Stomach (tissue), 9 donors: ENCODE data around the gene FGD6. TPM values are rescaled to one million over a fixed set of nuclear protein-coding genes. Genes with fewer than 3 reads are reported as not detected.

Source experiments
- DNase-seq, 2 donors: peaks; one replicate each; pipeline versions ENCODE4 v3.0.0 to v3.0.0-alpha.2; 2013 to 2019
- H3K27ac ChIP-seq, 5 donors: fragments of 200-600 bp in 4 of 5; sonication (generic) in 4 of 5; one replicate each; pipeline ENCODE4 v1.5.1; 2013 to 2019; ENCODE audit warnings: mild to moderate bottlenecking in 1 of 5, moderate library complexity in 1 of 5
- H3K27me3 ChIP-seq, 3 donors: fragments of 200-600 bp; sonication (generic); one replicate each; pipeline ENCODE4 v1.5.1; 2017 to 2019; ENCODE audit warnings: mixed run types in 1 of 3
- H3K36me3 ChIP-seq, 4 donors: fragments of 200-600 bp; sonication (generic); 1 replicate in 3 of 4; 2 replicates in 1 of 4; pipeline ENCODE4 v1.5.1; 2016 to 2019
- H3K4me1 ChIP-seq, 4 donors: fragments of 200-600 bp; sonication (generic); one replicate each; pipeline ENCODE4 v1.5.1; 2016 to 2019
- H3K4me3 ChIP-seq, 4 donors: fragments of 200-600 bp; sonication (generic) in 3 of 4; one replicate each; pipeline ENCODE4 v1.5.1; 2016 to 2019; ENCODE audit warnings: mild to moderate bottlenecking in 1 of 4
- H3K9me3 ChIP-seq, 4 donors: fragments of 200-600 bp; sonication (generic); one replicate each; pipeline ENCODE4 v1.5.1; 2016 to 2019
- EP300 ChIP-seq: sonication (generic); formaldehyde crosslinking; IDR thresholded peaks from one replicate; pipeline ENCODE4 v1.6.1; 2017; ENCODE audit warnings: antibody characterized with exemption
- POLR2A ChIP-seq, 4 donors: fragments of 450-650 bp; IDR thresholded peaks; one replicate each; pipeline ENCODE4 v1.6.1; 2016; ENCODE audit warnings: antibody characterized with exemption in 4 of 4, control low read depth in 2 of 4, mild to moderate bottlenecking in 1 of 4, moderate library complexity in 1 of 4
- POLR2AphosphoS5 ChIP-seq, 3 donors: sonication (generic); formaldehyde crosslinking; IDR thresholded peaks; one replicate each; pipeline ENCODE4 v1.6.1; 2016; ENCODE audit warnings: antibody characterized with exemption in 3 of 3
- WGBS, 5 donors: extraction: QIAGEN DNeasy Blood & Tissue Kit in 3 of 5; methylation state at CpG; one replicate each; pipeline versions ENCODE4 v1.1.5 to v1.1.7; 2013 to 2018; 5-methylcytosine and 5-hydroxymethylcytosine counted together
- intact Hi-C: fragments of 100-400 bp; cut with DNase I; formaldehyde crosslinking; loops from one replicate; pipeline ENCODE4 v1.15.1; 2023; ENCODE audit warnings: low total_unique reads
- polyA plus RNA-seq, 3 donors: library from polyadenylated mRNA; stranded (reverse); fragments of 200-250 nt; gene quantifications; one replicate each; pipeline ENCODE4 v1.2.3, GENCODE V29; 2013
- total RNA-seq, 5 donors: library from RNA; depleted of rRNA; stranded (reverse); fragments of >200 nt; gene quantifications; one replicate each; pipeline versions ENCODE4 v1.1.0 to v1.2.3, GENCODE V29; 2014 to 2016
- TF ChIP-seq, protein P1 (sequence below), 7 experiments: fragments of 450-650 bp in 4 of 7; fragments of 200-600 bp in 3 of 7; sonication (generic) in 3 of 7; IDR thresholded peaks; one replicate each; pipeline ENCODE4 v1.5.1; 2016 to 2019; ENCODE audit warnings: antibody characterized with exemption in 7 of 7, control low read depth in 2 of 7, mild to moderate bottlenecking in 1 of 7
- donor health status: healthy with polysubstance abuse.
- donor health status: Bipolar disorder and iron deficiency.
- donor health status: healthy.

FGD6 gene
- total and polyA plus RNA-seq, 8 donors, result 0.92 to 16.3 (median 5.7) TPM

DNA sequence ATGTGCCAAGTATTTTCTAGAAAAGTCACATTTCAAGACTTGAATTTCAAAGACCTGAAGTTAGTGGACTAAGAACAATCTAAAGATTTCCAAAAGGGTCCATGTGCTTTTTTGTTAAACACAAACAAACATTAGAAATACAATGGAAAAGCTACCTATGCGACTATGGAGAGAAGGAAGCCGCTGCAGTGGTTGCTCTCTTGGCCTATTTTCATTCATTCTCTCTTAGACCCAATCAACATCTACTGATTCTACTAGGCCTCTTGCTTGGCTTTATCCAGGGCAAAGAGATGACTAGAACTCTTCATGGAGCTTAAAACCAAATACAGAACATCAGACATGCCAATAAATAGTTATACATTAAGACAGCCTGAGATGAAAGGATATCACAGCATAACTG lies 9.9 kb downstream of the FGD6 start:
- TF ChIP-seq EP300, result no peak
- no peak for TF ChIP-seq POLR2A (IDR thresholded peaks at IDR 0.05)
- no peak for TF ChIP-seq POLR2AphosphoS5 (IDR thresholded peaks at IDR 0.05)
- TF ChIP-seq, protein P1, sequence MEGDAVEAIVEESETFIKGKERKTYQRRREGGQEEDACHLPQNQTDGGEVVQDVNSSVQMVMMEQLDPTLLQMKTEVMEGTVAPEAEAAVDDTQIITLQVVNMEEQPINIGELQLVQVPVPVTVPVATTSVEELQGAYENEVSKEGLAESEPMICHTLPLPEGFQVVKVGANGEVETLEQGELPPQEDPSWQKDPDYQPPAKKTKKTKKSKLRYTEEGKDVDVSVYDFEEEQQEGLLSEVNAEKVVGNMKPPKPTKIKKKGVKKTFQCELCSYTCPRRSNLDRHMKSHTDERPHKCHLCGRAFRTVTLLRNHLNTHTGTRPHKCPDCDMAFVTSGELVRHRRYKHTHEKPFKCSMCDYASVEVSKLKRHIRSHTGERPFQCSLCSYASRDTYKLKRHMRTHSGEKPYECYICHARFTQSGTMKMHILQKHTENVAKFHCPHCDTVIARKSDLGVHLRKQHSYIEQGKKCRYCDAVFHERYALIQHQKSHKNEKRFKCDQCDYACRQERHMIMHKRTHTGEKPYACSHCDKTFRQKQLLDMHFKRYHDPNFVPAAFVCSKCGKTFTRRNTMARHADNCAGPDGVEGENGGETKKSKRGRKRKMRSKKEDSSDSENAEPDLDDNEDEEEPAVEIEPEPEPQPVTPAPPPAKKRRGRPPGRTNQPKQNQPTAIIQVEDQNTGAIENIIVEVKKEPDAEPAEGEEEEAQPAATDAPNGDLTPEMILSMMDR (IDR thresholded peaks at IDR 0.05), result no peak
- intact Hi-C loops, result no loop called here
- no peak for DNase-seq
- H3K4me3 ChIP-seq, result no peak overlapping the region
- H3K36me3 ChIP-seq, result no peaks in the 10 kb centered on the region
- no peak overlapping the region for H3K27ac ChIP-seq
- WGBS, 5 donors, result 87 to 98% (median 96%) methylated on average over 2 of the region's 2 CpGs
- peaks cover 5 to 38% (median 22%) of the 10 kb centered on the region in 4 donors for H3K4me1 ChIP-seq
- no peaks in the 10 kb centered on the region for H3K27me3 ChIP-seq
- no peaks in the 10 kb centered on the region for H3K9me3 ChIP-seq

DNA sequence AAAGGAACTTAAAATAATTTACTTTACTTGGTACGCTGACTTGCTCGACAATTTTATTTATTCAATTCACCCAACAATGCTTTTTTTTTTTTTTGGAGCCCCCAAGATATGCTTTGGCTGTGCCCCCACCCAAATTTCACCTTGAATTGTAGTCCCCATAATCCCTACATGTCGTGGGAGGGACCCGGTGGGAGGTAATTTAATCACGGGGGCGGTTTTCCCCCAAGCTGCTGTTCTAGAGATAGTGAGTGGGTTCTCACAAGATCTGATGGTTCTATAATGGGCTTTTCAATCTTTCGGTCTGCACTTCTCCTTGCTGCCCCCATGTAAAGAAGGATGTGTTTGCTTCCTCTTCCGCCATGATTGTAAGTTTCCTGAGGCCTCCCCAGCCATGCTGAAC lies 10.4 kb downstream of the FGD6 start:
- Histone ChIP-seq H3K36me3 (no peaks in the 10 kb centered on the region), H3K27ac (peak overlapping the region in 2 of 5 donors; percentile 69 to 79), H3K4me3 (no peak overlapping the region), H3K4me1 (peaks cover 5 to 43% (median 24%) of the 10 kb centered on the region in 4 donors), H3K9me3 (no peaks in the 10 kb centered on the region), H3K27me3 (no peaks in the 10 kb centered on the region)
- intact Hi-C loops, result no loop called here
- WGBS, 5 donors, result 96 to 98% (median 97%) methylated on average over 8 of the region's 8 CpGs
- TF ChIP-seq POLR2A (IDR thresholded peaks at IDR 0.05), result no peak
- TF ChIP-seq, protein P1 (IDR thresholded peaks at IDR 0.05), result no peak
- no peak for TF ChIP-seq EP300
- TF ChIP-seq POLR2AphosphoS5 (IDR thresholded peaks at IDR 0.05), result no peak
- DNase-seq, result no peak

DNA sequence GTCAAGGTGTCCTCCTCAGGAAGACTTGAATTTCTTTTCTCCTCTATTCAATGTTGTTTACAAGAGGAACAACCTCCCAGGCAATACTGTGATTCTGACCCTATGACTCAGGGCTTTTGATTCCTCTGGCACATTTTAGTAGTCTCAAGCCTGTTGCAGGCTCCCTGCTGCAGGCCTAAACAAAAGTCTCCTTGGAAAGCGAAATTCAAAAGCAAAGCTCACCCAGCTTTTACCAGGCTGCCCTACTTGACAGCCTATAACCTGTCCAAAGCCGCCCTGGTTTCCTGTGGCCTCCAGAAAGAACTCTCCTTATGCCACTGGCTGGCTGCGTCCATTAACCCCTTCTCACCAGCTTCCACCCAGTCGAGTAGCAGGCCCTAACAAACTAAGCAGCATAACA lies 11.6 kb downstream of the FGD6 start:
- Histone ChIP-seq H3K4me1 (peaks cover 5 to 50% (median 28%) of the 10 kb centered on the region in 4 donors), H3K27me3 (no peaks in the 10 kb centered on the region), H3K4me3 (no peak overlapping the region), H3K36me3 (no peaks in the 10 kb centered on the region), H3K9me3 (no peaks in the 10 kb centered on the region), H3K27ac (peak overlapping the region; percentile 18 to 79 (median 50))
- TF ChIP-seq POLR2AphosphoS5 (IDR thresholded peaks at IDR 0.05), result peak in 1 of 3 donors; percentile 53
- TF ChIP-seq, protein P1 (IDR thresholded peaks at IDR 0.05), result no peak
- peak in 1 of 2 donors; percentile 53 for DNase-seq
- WGBS, 5 donors, result 53 to 75% (median 64%) methylated on average over 4 of the region's 4 CpGs
- intact Hi-C loops, result no loop called here

DNA sequence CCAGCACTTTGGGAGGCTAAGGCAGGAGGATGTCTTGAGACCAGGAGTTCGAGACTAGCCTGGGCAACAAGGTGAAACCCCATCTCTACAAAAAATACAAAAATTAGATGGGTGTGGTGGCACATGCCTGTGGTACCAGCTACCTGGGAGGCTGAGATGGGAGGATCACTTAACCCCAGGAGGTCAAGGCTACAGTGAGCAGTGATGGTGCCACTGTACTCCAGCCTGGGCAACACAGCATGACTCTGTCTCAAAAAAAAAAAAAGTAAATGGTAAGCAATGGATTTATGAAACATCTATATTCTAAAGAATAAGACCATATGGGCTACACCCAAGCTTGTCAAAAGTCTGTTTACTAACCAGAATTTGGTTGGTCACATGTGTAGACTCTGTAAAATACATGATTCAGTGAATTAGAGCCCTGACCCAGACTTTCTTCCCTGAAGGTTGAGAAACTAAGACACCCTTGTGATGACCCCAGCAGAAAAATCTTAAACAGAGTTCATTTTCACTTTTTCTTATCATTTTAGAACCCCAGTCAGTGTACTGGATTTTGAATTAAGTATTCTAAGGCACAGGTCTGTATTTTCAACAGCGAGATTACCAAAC lies 12.1 kb downstream of the FGD6 start:
- H3K4me3 ChIP-seq, result no peak overlapping the region
- DNase-seq, result no peak
- H3K36me3 ChIP-seq, result no peaks in the 10 kb centered on the region
- 91 to 96% (median 94%) methylated on average over 2 of the region's 2 CpGs for WGBS, 5 donors
- H3K27me3 ChIP-seq, result no peaks in the 10 kb centered on the region
- peak overlapping the region in 4 of 5 donors; percentile 48 to 79 (median 60) for H3K27ac ChIP-seq
- intact Hi-C loops, result no loop called here
- TF ChIP-seq EP300 (no peak), POLR2A (IDR thresholded peaks at IDR 0.05) (no peak), POLR2AphosphoS5 (IDR thresholded peaks at IDR 0.05) (no peak)
- TF ChIP-seq, protein P1 (IDR thresholded peaks at IDR 0.05), result no peak
- H3K9me3 ChIP-seq, result no peaks in the 10 kb centered on the region
- H3K4me1 ChIP-seq, result peaks cover 5 to 56% (median 31%) of the 10 kb centered on the region in 4 donors
